DMS53 treated with DMSO at 0.1 percent for 48 hours (cell line): ENCODE results near the gene HEXD.
"Not testable (repeated sequence)": the region's sequence is repeated elsewhere in the genome, so short reads cannot be mapped to it uniquely, and the experiment has no call there.

Experiments used
- DNase-seq: peaks from one replicate; lab custom pipeline; 2025; ENCODE audit not compliant: unreplicated experiment; lab: John Stamatoyannopoulos, UW

Gene HEXD

GRCh38 chr17:82439829-82440365, 21.8 kb downstream of the HEXD start:
- DNase-seq = no peak

GRCh38 chr17:82440469-82440981, 22.4 kb downstream of the HEXD start:
- no peak for DNase-seq

GRCh38 chr17:82440991-82441627, 23.0 kb downstream of the HEXD start:
- no peak for DNase-seq

- no peak for DNase-seq
Observed at GRCh38 chr17:82441691-82442487, 23.7 kb downstream of the HEXD start.

DNA sequence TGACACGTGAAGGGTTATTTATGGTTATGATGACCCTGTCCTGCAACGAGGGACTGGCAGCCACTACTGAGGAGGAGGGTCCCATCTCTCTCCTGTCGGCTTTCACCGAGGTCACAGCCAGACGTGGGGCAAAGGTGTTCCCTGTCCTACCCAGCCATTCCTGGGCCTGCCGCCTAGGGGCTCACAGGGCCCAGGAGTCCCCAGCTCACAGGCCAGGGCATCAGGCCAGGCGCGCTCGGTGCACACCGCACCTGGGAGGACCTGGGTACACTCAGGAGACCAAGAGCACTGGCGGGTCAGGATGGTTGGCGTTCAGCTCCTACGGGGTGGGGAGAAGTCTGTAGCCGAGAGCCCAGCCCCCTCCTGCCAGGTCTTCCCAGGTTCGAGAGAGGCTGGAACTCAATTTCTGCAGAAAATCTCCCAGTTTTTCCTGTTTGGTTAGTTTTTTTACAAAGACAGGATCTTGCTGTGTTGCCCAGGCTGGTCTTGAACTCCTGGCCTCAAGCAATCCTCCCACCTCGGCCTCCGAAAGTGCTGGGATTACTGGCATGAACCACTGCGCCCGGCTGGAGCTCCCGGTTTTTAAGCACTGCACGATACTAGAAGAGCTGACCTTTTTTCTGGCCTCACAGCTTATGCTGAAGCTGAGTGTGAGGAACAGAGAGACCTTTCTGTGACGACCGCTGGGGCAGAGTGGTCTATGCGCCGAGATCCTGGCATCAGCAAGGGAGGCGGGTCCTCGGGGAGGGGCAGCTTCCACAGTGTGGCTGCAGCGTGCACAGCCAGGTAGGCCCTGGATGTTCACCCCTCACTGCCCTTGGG, 24.7 kb downstream of the HEXD start:
- no peak for DNase-seq

DNA sequence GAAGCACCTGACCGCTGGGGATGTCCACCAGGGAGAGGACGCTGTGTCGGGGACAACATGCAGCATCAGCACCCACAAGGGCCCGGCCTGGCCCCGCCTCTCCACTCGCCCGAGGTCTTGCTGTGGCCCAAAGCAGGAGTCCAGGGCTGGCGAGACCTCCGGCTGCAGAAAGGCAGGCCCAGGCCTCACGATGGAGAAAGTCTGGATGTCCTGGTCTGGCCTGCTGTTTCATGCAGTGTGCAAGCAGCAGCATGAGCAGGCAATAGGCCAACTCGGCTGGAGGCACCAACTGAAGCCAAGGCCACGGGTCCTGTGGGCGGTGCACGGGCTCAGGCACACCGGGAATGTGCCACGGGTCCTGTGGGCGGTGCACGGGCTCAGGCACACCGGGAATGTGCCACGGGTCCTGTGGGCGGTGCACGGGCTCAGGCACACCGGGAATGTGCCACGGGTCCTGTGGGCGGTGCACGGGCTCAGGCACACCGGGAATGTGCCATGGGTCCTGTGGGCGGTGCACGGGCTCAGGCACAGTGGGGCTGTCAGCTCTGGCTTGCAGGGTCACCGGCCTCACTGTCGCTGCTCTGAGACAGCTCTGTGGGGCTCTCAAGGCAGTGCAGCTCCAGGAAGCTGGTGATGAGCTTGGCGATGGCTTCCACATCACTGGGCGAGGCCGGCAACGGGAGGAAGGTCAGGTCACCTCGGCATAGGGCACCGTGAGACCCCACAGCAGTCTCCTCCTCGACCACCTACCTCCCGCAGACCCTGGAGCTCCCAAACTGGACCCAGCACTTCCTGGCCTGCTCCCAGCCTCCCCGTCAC, 25.5 kb downstream of the HEXD start:
- no peak for DNase-seq

- no peak for DNase-seq
Observed at GRCh38 chr17:82444284-82444893, 26.2 kb downstream of the HEXD start.

- no peak for DNase-seq
Observed at GRCh38 chr17:82444941-82445521, 26.9 kb downstream of the HEXD start.

- no peak for DNase-seq
Observed at GRCh38 chr17:82445542-82445941, 27.4 kb downstream of the HEXD start.

DNA sequence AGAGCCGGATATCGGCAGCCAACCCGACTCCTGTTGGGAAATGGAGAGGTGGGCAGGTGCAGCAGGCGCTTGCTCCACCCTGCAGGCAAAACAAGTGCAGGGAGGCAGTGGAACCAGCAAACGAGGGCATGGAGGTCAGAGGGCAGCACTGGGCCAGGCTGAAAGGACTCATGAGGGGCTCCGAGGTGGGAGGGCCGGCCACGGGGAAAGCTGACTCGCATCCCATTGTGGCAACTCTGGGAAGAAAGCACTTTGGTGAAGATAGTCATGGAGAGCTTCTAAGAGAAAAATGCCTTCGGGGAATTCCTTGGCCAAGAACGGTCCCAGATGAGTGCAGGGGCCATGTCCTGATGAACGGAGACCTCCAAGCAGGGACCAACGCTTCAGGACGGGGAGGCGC, 28.0 kb downstream of the HEXD start:
- DNase-seq = no peak

DNA sequence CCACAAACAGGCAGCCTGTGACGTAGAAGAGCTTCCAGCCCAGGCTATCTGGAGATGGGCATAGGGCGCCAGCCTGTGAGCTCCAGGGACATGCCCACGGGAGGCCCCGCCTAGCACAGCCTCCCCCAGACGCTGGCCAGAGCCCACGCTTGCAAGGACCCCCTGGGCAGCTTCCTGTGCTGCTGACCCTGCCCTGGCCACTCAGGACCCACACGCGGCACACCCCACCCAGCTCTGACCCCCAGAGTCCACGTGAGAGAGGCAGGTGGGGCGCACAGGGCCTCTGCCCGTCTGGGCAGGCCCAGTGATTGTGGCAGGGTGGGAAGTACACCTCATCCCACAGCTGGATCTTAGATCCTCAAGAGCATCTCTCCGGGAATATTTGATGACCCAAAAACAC, 28.5 kb downstream of the HEXD start:
- no peak for DNase-seq

DNA sequence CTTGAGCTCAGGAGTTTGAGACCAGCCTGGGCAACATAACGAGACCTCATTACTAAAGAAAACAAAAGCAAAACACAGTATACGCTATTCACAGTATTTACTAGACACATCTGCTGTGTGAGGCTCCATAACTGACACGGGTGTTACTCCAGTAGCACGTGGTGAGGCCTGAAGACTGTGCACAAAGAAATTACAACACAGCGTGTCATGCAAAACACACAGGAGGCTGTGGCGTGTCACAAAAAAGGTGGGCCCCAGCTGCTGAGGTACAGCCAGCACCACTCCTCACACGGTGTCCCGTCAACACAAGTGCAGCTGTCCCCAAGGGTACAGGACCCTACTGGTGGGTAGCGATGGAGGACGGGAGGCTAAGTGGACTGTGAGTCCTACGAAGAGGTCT, 29.7 kb downstream of the HEXD start:
- DNase-seq = no peak

DNA sequence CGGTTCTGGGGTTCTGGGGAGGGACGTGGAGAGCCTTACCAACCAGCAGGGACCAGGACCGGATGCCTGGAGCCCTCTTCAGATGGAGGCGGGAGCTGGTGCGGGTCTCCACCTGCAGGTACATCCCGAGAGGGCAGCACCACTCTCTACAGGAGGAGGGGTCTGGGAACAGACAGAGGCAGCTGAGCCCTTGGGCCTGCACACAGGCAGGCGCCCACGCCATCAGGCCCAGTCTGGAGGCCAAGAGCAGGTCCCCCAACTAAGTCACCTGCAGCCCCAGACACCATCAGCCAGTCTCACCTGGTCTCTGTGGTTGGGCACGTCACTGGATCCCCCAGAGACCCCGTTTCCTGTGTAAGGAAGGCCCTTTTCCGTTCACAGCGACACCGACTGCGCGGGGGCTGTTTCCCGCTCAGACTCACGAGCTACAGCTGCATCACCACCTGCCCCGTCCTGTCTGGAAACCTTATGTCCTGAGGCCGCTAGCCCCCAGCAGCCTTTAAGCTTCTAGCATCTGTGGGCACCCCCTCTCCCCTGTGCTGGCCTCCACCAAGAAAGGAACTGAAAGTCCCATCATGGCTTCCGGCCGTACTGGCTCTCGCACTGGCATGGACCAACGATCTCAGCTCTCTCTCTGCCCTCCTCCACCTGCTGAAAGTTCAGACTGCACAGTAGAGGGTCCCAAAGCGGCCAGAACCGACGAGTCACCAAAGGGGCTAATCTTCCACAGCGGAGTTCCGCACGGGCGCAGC, 31.2 kb downstream of the HEXD start:
- no peak for DNase-seq

GRCh38 chr17:82449883-82450356, 31.8 kb downstream of the HEXD start:
- DNase-seq = no peak

DNA sequence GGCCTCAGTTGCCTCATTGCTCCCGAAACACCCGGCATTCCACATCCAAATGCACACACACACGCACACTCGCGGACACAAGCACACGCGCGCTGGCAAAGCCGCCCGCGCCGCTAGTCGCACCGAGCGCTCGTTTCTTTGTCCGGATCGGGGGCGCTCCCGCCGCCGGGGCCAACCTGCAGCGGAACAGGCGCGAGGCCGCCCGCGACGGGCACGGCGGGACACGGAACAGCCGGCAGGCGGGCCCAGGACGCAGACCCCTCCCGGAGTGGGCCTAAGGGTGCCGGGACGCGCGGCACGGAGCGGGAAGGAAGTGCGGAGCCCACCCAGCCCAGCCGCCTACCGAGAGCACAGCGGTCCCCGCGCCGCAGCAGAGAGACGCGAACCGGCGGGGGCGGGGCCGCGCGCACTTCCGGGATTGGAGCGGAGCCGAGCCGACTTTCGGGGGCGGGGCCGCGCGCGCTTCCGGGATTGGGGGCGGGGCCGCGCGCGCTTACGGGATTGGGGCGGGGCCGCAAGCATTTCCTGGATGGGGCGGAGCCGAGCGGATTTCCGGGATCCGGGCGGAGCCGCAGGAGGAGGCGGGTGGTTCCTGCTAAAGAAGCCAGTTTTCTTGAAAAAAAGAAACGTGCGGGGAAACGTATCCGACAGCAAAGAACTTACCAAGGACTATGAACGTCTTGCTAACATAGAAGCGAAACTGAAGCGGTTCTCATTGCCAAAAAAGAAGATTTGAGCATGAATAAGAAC, 32.4 kb downstream of the HEXD start, which contains the start of gene CYBC1:
Gene CYBC1, minus strand, starts transcription at position 396 of the 750 bp plus-strand sequence. CDS start 1,498 bp downstream, outside the sequence.
- DNase-seq = peak; percentile 94

GRCh38 chr17:82452162-82452561, 34.0 kb downstream of the HEXD start:
- no peak for DNase-seq

DNA sequence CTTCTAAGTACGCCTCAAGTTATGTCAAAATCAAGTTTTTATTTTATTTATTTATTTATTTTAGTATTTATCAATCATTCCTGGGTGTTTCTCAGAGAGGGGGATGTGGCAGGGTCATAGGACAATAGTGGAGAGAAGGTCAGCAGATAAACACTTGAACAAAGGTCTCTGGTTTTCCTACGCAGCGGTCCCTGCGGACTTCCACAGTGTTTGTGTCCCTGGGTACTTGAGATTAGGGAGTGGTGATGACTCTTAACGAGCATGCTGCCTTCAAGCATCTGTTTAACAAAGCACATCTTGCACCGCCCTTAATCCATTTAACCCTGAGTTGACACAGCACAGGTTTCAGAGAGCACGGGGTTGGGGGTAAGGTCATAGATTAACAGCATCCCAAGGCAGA, 35.0 kb downstream of the HEXD start:
- DNase-seq = not testable (repeated sequence)

GRCh38 chr17:82453706-82454105, 35.6 kb downstream of the HEXD start:
- DNase-seq = not testable (repeated sequence)
